Endothelial cell of umbilical vein (primary cell): ENCODE data around the gene FRS3. TPM values are rescaled to one million over a fixed set of nuclear protein-coding genes. Genes with fewer than 3 reads are reported as not detected.

Experiments used
- BruUV-seq: library from RNA; stranded (reverse); fragments of 400-500 nt; replicated peaks from 2 replicates; lab custom pipeline; 2021; lab: Mats Ljungman, UMichigan
- CTCF ChIA-PET: fragments of 300-600, 350-600 bp; sonication (Branson Sonifier 250); formaldehyde crosslinking; loops from one replicate; lab custom pipeline; 2021; ENCODE audit warnings: antibody characterized with exemption, inconsistent platforms; lab: Charles Lee
- POLR2A ChIA-PET: fragments of 300-600, 350-600 bp; sonication (Branson Sonifier 250); formaldehyde crosslinking; loops from one replicate; lab custom pipeline; 2021; ENCODE audit warnings: antibody characterized with exemption, inconsistent platforms; lab: Charles Lee
- DNase-seq: peaks from one replicate; pipeline ENCODE4 v3.0.0-alpha.2; 2011; ENCODE audit warnings: low read depth, low spot score
- FAIRE-seq: peaks from 2 replicates; lab custom pipeline; 2011; peaks lifted over from hg19 to GRCh38; lab: Jason Lieb, UNC
- H2AFZ ChIP-seq: 2 replicates; pipeline ENCODE4 v1.6.0; 2012; ENCODE audit warnings: low read depth, low read length, control low read depth, inconsistent platforms
- H3K27ac ChIP-seq: 2 replicates; pipeline ENCODE4 v1.5.1; 2011; ENCODE audit warnings: low read depth, mild to moderate bottlenecking, control low read depth, low read length, moderate library complexity; ENCODE audit not compliant: insufficient read depth
- H3K27me3 ChIP-seq, 2 experiments: 2 replicates each; pipeline versions ENCODE4 v1.6.0 to v1.6.1; 2011; ENCODE audit warnings: low read length in 2 of 2, mixed read lengths in 1 of 2; ENCODE audit not compliant: control insufficient read depth in 2 of 2, insufficient read depth in 2 of 2
- H3K36me3 ChIP-seq, 2 experiments: 2 replicates in 1 of 2; 3 replicates in 1 of 2; pipeline ENCODE4 v1.5.1; 2011; ENCODE audit warnings: low read length in 2 of 2, mild to moderate bottlenecking in 1 of 2, moderate library complexity in 1 of 2; ENCODE audit not compliant: control insufficient read depth in 2 of 2, insufficient read depth in 2 of 2; ENCODE audit errors: extremely low read depth in 1 of 2
- H3K4me1 ChIP-seq: 3 replicates; pipeline ENCODE4 v1.5.1; 2011; ENCODE audit warnings: mild to moderate bottlenecking, low read length; ENCODE audit not compliant: control insufficient read depth, insufficient read depth; ENCODE audit errors: extremely low read depth
- H3K4me2 ChIP-seq: 2 replicates; pipeline ENCODE4 v1.6.1; 2011; ENCODE audit warnings: low read length, control low read depth, mixed read lengths; ENCODE audit not compliant: insufficient read depth
- H3K4me3 ChIP-seq, 3 experiments: fragments of 200-600 bp in 1 of 3; sonication (generic), shearing (Covaris generic) in 1 of 3; replicated peaks in 1 of 3; 2 replicates each; pipeline ENCODE4 v1.5.1; 2011 to 2016; ENCODE audit warnings: control low read depth in 3 of 3, low read length in 3 of 3, mild to moderate bottlenecking in 2 of 3, inconsistent platforms in 1 of 3, low read depth in 1 of 3, moderate library complexity in 1 of 3; ENCODE audit not compliant: insufficient read depth in 1 of 3
- H3K79me2 ChIP-seq: 2 replicates; pipeline ENCODE4 v1.6.0; 2012; ENCODE audit warnings: low read length, inconsistent platforms; ENCODE audit not compliant: control insufficient read depth, insufficient read depth
- H3K9ac ChIP-seq: replicated peaks from 2 replicates; pipeline ENCODE3; 2011; ENCODE audit warnings: low read length, control low read depth; ENCODE audit not compliant: insufficient read depth; ENCODE audit errors: extremely low read depth
- H3K9me1 ChIP-seq: replicated peaks from 3 replicates; pipeline ENCODE4 v1.6.0; 2011; ENCODE audit warnings: mild to moderate bottlenecking, low read length; ENCODE audit not compliant: control insufficient read depth, insufficient read depth; ENCODE audit errors: extremely low read depth
- H3K9me3 ChIP-seq: replicated peaks from 2 replicates; pipeline ENCODE4 v1.5.1; 2012; ENCODE audit warnings: low read length, inconsistent platforms; ENCODE audit not compliant: control insufficient read depth, insufficient read depth
- H4K20me1 ChIP-seq: replicated peaks from 2 replicates; pipeline ENCODE3; 2011; ENCODE audit warnings: mild to moderate bottlenecking, low read length; ENCODE audit not compliant: control insufficient read depth, insufficient read depth; ENCODE audit errors: extremely low read depth
- CTCF ChIP-seq, 2 donors: IDR thresholded peaks; 1 replicate in 1 of 2; 2 replicates in 1 of 2; pipeline ENCODE4 v1.5.1; 2011; ENCODE audit warnings: low read length in 2 of 2, mild to moderate bottlenecking in 2 of 2, moderate library complexity in 2 of 2, control low read depth in 1 of 2, inconsistent platforms in 1 of 2, low read depth in 1 of 2; ENCODE audit not compliant: insufficient read depth in 1 of 2; ENCODE audit errors: extremely low read depth in 1 of 2
- EZH2 ChIP-seq: IDR thresholded peaks from 2 replicates; pipeline ENCODE4 v1.6.1; 2012; ENCODE audit warnings: borderline replicate concordance, low read depth, mild to moderate bottlenecking, moderate library complexity, low read length, inconsistent platforms; ENCODE audit not compliant: severe bottlenecking
- FOS ChIP-seq: IDR thresholded peaks from 2 replicates; pipeline ENCODE4 v1.6.1; 2011; ENCODE audit warnings: mild to moderate bottlenecking, low read length, moderate library complexity, borderline replicate concordance; ENCODE audit not compliant: insufficient read depth
- GATA2 ChIP-seq: IDR thresholded peaks from 2 replicates; pipeline ENCODE4 v1.7.0; 2011; ENCODE audit warnings: low read depth, mild to moderate bottlenecking, moderate library complexity, mixed read lengths, low read length; ENCODE audit not compliant: insufficient read length, insufficient read depth
- JUN ChIP-seq: IDR thresholded peaks from 2 replicates; pipeline ENCODE4 v1.6.1; 2011; ENCODE audit warnings: borderline replicate concordance, low read depth; ENCODE audit not compliant: insufficient read length, insufficient read depth
- MAX ChIP-seq: IDR thresholded peaks from 2 replicates; pipeline ENCODE4 v1.6.1; 2011; ENCODE audit not compliant: insufficient read depth, insufficient read length
- MYC ChIP-seq: IDR thresholded peaks from one replicate; pipeline ENCODE4 v1.6.1; 2011; ENCODE audit warnings: mild to moderate bottlenecking, low read depth, low read length
- POLR2A ChIP-seq: IDR thresholded peaks from 2 replicates; pipeline ENCODE4 v1.6.1; 2012; ENCODE audit warnings: low read depth, mild to moderate bottlenecking, control low read depth, low read length
- POLR2AphosphoS5 ChIP-seq: IDR thresholded peaks from 2 replicates; pipeline ENCODE4 v1.6.1; 2012; ENCODE audit warnings: low read depth, mild to moderate bottlenecking, control low read depth, low read length, moderate library complexity; ENCODE audit not compliant: insufficient read depth
- dilution Hi-C: fragments of 300-500 bp; cut with MboI; formaldehyde crosslinking; loops from one replicate; pipeline ENCODE4 v1.15.0; 2019; ENCODE audit warnings: low sequenced_read_pairs; ENCODE audit not compliant: extremely low pct_ligation_motif_present
- intact Hi-C: fragments of 100-400 bp; cut with micrococcal nuclease; formaldehyde crosslinking; loops from one replicate; pipeline ENCODE4 v1.10.0; 2022
- polyA plus RNA-seq, 4 experiments: library from polyadenylated mRNA; depleted of rRNA in 3 of 4; stranded (reverse) in 3 of 4; unstranded in 1 of 4; fragments of >200 nt; gene quantifications; 2 replicates each; pipeline versions ENCODE4 v1.2.1 to v1.2.3, GENCODE V29; 2011 to 2012; ENCODE audit warnings: missing spikeins in 1 of 4
- total RNA-seq: library from RNA; stranded (reverse); gene quantifications from 2 replicates; pipeline ENCODE4 v1.2.3, GENCODE V29; 2021

The FRS3 gene
- total and polyA plus RNA-seq, 2 donors (not counting 3 experiments of a cell fraction or from before 2014, with no cell fraction given): 5.2 to 5.3 TPM

DNA sequence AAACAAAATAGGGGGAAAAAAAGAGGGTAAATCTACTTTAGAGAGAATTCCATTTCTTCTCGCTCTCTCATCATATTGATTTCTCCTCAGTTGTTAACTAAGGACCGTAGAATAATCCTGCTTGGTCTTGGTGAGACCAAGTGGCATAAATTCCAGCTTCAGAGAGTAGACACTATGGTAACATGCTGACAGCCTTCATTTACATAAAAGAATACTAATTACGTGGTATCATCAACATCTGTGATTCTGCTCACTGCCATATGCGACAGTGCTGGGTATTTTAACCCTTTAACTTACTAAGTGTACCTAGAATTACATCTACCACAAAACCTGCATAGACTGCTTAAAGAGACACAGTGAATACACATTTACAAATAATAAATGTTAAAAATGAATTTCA is 34.9 kb upstream of the FRS3 start:
- FAIRE-seq (no peak), DNase-seq (no peak)
- Histone ChIP-seq H3K36me3 (no peaks in the 10 kb centered on the region), H3K9me1 (no peaks in the 10 kb centered on the region), H3K27ac (no peak overlapping the region), H2AFZ (no peak overlapping the region), H3K4me3 (no peak overlapping the region), H3K27me3 (no peaks in the 10 kb centered on the region), H3K4me2 (no peak overlapping the region), H3K9ac (no peak overlapping the region), H3K9me3 (no peaks in the 10 kb centered on the region), H3K79me2 (no peaks in the 10 kb centered on the region), H3K4me1 (peaks cover 3% of the 10 kb centered on the region), H4K20me1 (no peaks in the 10 kb centered on the region)
- TF ChIP-seq POLR2AphosphoS5 (no peak), MAX (no peak), POLR2A (no peak), CTCF (IDR thresholded peaks at IDR 0.05; ENCODE audit: extremely low read depth in 1 of 2, insufficient read depth in 1 of 2, low read depth in 1 of 2, low read length in 2 of 2) (no peak), GATA2 (no peak), FOS (no peak), MYC (no peak), EZH2 (no peak), JUN (no peak)
- no TSS peak for BruUV-seq
- CTCF ChIA-PET: interaction anchor here (1.6 to 3.7 kb wide), 3 partner anchors 8 to 13 kb away, joined by 5 to 15 read pairs (median 8); no protein-coding TSS in a partner anchor
- dilution Hi-C loops (no loop called here), intact Hi-C loops (no loop called here)
- POLR2A ChIA-PET: no interaction called here
